Measurements from ENCODE around the gene HAUS3. TPM values are rescaled to one million over a fixed set of nuclear protein-coding genes. Genes with fewer than 3 reads are reported as not detected.

The HAUS3 gene
- total and polyA plus RNA-seq, 2 of the 13 experiments (the other 11 are each of a cell fraction or from before 2014, with no cell fraction given): 3.9 to 12.6 TPM

- H3K9me3 ChIP-seq (ENCODE audit: low read length): no peaks in the 10 kb centered on the region
- H2AFZ ChIP-seq (ENCODE audit: low read length): no peak overlapping the region
- H3K4me1 ChIP-seq (ENCODE audit: insufficient read depth, low read length): no peaks in the 10 kb centered on the region
- H3K79me2 ChIP-seq (ENCODE audit: insufficient read depth, low read length): no peaks in the 10 kb centered on the region
- no peak overlapping the region for H3K9ac ChIP-seq (ENCODE audit: insufficient read depth, low read depth, low read length)
- no peaks in the 10 kb centered on the region for H4K20me1 ChIP-seq (ENCODE audit: insufficient read depth, low read length)
- no peak for FAIRE-seq
- TF ChIP-seq ZHX2 (IDR thresholded peaks at IDR 0.05; ENCODE audit: low read depth) (no peak), ZHX2 (CRISPR knock-in tag; IDR thresholded peaks at IDR 0.05; ENCODE audit: borderline replicate concordance) (no peak), RERE (CRISPR knock-in tag; IDR thresholded peaks at IDR 0.05; ENCODE audit: low read depth) (no peak), KDM4B (CRISPR knock-in tag; IDR thresholded peaks at IDR 0.05) (no peak), ZNF530 (CRISPR knock-in tag; IDR thresholded peaks at IDR 0.05; ENCODE audit: low read depth) (no peak), ZNF512 (CRISPR knock-in tag; IDR thresholded peaks at IDR 0.05) (no peak), PHF20 (CRISPR knock-in tag; IDR thresholded peaks at IDR 0.05) (no peak)
- H3K27me3 ChIP-seq (ENCODE audit: control insufficient read depth in 1 of 2, insufficient read depth in 2 of 2, low read length in 2 of 2): peaks cover 4 to 39% of the 10 kb centered on the region in 2 experiments; a peak in 4 of 5 replicates
- no peak overlapping the region for H3K4me3 ChIP-seq (replicated peaks in 1 of 3; ENCODE audit: insufficient read depth in 1 of 3, low read depth in 2 of 3, low read length in 3 of 3)
- CTCF ChIA-PET (ENCODE audit: low intra/inter-chr PET ratio, low total read pairs): no interaction called here
- intact Hi-C loops (cut with micrococcal nuclease; ENCODE audit: unreplicated experiment): no loop called here
- no peak overlapping the region for H3K27ac ChIP-seq (ENCODE audit: extremely low read length, insufficient read depth, low read length)
- no peak for ATAC-seq
- WGBS (ENCODE audit: low lambda C conversion rate): 23% methylated on average over 15 of the region's 27 CpGs
- DNase-seq (ENCODE audit: low spot score): no peak
- POLR2A ChIA-PET: no interaction called here
- H3K36me3 ChIP-seq (replicated peaks in 1 of 2; ENCODE audit: control insufficient read depth in 1 of 2, insufficient read depth in 2 of 2, low read length in 2 of 2): no peaks in the 10 kb centered on the region
- no peak overlapping the region for H3K4me2 ChIP-seq (ENCODE audit: low read depth, low read length)
- in situ Hi-C loops (cut with HindIII; ENCODE audit: extremely low pct_ligation_motif_present, low pct_unique_long_range_greater_than_20kb): no loop called here
- BruUV-seq (replicated peaks): no TSS peak
Observed at GRCh38 chr4:2285613-2286381, 43.9 kb upstream of the HAUS3 start.

All from HepG2 (cell line).